IMR-90 (cell line): ENCODE results near the gene PLD5.

Experiments
- MAFK ChIP-seq: IDR thresholded peaks from 2 replicates; pipeline ENCODE4 v1.6.1; 2012; ENCODE audit warnings: low read depth, low read length, improper control_type of control experiment
- POLR2A ChIP-seq: IDR thresholded peaks from 2 replicates; pipeline ENCODE4 v1.6.1; 2012; ENCODE audit warnings: mild to moderate bottlenecking, low read depth, low read length

- TF ChIP-seq POLR2A (no peak), MAFK (no peak)
These were observed 69.5 kb downstream of the PLD5 start for GRCh38 chr1:242455052-242455361.
